ENCODE measurements around the gene FOXO6.

The FOXO6 gene

DNA sequence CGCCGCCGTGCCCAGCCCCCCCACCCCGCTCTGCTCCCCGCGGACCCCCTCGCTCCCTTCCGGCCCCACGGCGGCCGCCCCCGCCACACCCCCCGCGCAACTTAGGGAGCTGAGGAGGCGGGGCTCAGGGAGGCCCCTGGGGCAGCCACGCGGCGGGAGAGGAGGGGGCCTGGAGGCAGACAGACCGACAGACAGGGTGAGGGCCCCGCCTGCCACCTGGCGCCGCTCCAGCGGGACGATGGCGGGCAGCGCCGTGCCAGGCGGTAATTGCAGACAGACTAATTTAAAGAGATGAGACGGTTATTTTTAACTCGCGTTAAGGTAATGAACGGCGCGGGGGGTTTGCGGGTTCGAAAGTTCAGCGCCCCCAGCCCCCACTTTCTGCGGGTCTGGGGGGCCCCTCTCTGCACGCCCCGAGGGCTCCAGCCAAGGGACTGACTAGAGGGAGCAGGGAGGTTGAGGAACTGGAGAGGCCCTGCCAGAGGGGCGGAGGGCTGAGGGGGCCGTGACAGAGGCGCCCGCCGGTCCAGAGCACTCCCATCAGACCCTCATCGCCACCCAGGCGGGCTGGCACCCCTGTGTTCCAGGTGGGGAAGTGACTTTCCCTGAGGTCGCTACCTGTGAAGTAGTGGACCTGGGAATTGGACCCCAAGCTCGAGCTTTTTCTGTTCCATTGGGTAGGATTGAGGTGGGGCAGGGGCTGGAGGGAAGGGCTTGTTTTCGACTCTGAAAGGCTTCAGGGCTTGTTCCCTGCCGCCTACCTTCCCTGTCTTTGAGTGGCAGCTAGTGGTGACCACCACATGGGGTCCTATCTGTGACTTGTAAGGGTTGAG, 5.4 kb downstream of the FOXO6 start:
- no peak for DNase-seq (ENCODE audit: extremely low spot score)
- POLR2A ChIA-PET, result no interaction called here
- CTCF ChIA-PET, result interaction anchor here (0.6 kb wide), 2 partner anchors 62 to 65 kb away, joined by 3 to 4 read pairs; no protein-coding TSS in a partner anchor
- TF ChIP-seq FOXA1 (IDR thresholded peaks at IDR 0.05) (no peak), FOXK2 (IDR thresholded peaks at IDR 0.05) (no peak), ELF4 (IDR thresholded peaks at IDR 0.05) (no peak), LEF1 (IDR thresholded peaks at IDR 0.05; ENCODE audit: borderline replicate concordance) (no peak), ARNT (IDR thresholded peaks at IDR 0.05) (no peak), BHLHE40 (IDR thresholded peaks at IDR 0.05; ENCODE audit: borderline replicate concordance) (no peak), HDGF (IDR thresholded peaks at IDR 0.05; ENCODE audit: borderline replicate concordance) (no peak), NFRKB (IDR thresholded peaks at IDR 0.05) (no peak), ZNF384 (IDR thresholded peaks at IDR 0.05) (no peak), SP1 (IDR thresholded peaks at IDR 0.05) (no peak)

DNA sequence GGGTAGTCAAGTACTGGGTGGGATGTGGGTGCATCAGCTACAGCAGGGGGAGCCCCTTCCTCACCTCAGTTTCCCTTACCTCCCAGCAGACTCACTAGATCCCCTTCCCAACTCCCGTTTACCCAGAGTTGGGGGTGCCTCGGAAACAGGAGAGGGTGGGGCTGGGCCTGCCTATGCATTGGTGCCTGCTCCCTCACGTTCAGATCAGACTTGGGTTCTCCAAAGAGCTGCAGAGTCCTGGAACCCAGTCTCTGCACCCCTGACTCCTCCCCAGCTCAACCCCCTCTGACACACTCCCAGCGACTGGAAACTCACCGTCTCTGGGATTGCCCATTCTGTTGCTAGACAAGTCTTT, 6.0 kb downstream of the FOXO6 start:
- TF ChIP-seq ELF4 (IDR thresholded peaks at IDR 0.05) (no peak), FOXM1 (IDR thresholded peaks at IDR 0.05; ENCODE audit: borderline replicate concordance) (no peak), HDGF (IDR thresholded peaks at IDR 0.05; ENCODE audit: borderline replicate concordance) (no peak), ARNT (IDR thresholded peaks at IDR 0.05) (no peak), FOXK2 (IDR thresholded peaks at IDR 0.05) (no peak), ZNF384 (IDR thresholded peaks at IDR 0.05) (no peak), NFRKB (IDR thresholded peaks at IDR 0.05) (no peak), CTBP1 (IDR thresholded peaks at IDR 0.05; ENCODE audit: borderline replicate concordance) (no peak), FOXA1 (IDR thresholded peaks at IDR 0.05) (no peak), TARDBP (IDR thresholded peaks at IDR 0.05) (no peak), L3MBTL2 (conservative IDR thresholded peaks at IDR 0.05) (no peak), SUZ12 (IDR thresholded peaks at IDR 0.05) (no peak), BHLHE40 (IDR thresholded peaks at IDR 0.05; ENCODE audit: borderline replicate concordance) (no peak)
- TF ChIP-seq, protein P1, sequence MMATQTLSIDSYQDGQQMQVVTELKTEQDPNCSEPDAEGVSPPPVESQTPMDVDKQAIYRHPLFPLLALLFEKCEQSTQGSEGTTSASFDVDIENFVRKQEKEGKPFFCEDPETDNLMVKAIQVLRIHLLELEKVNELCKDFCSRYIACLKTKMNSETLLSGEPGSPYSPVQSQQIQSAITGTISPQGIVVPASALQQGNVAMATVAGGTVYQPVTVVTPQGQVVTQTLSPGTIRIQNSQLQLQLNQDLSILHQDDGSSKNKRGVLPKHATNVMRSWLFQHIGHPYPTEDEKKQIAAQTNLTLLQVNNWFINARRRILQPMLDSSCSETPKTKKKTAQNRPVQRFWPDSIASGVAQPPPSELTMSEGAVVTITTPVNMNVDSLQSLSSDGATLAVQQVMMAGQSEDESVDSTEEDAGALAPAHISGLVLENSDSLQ (IDR thresholded peaks at IDR 0.05), result no peak
- ChIA-PET CTCF (interaction anchor here (0.6 kb wide), 2 partner anchors 61 to 65 kb away, joined by 3 to 4 read pairs; no protein-coding TSS in a partner anchor), POLR2A (no interaction called here)
- no peak for DNase-seq (ENCODE audit: extremely low spot score)

DNA sequence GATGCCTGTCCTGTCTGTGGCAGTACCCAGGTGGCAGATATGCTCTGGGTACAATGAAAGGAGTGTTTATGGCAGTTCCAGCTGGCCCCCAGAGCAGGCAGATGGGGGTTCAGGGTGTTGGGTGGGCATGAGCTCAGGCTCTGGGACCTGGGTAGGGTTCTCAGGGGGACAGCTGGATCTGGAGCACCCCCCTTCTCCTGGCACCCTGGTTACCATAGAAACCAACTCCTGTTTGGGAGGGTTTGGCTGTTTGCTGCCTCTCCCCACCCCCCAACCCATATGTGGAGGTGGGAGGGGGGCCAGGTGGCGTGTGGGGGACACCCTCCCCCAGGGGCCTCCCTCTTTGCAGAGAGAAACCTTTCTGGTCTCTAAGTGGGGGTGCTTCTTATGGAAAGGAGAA, 7.1 kb downstream of the FOXO6 start:
- CTCF ChIA-PET, result no interaction called here
- POLR2A ChIA-PET, result no interaction called here

DNA sequence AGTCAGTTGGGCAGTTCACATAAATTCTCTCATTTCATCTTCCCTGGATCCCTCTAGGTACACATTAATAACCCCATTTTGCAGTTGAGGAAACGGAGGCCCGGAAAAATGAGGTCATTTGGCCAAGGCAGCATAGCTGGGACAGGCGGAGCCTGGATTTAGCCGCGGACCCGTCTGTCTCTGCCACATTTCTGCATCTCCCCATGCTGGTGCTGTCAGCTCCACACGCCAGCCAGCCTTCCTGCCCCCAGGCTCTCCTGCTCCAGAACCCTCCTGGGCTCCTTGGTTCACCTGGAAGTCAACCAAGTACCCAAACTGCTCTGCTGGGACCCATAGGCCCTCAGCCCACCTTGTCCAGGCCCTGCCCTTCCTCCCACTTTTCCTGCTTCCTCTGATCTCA, 7.6 kb downstream of the FOXO6 start:
- no peak for TF ChIP-seq ARNT (IDR thresholded peaks at IDR 0.05)
- TF ChIP-seq CTBP1 (IDR thresholded peaks at IDR 0.05; ENCODE audit: borderline replicate concordance), result no peak
- no peak for TF ChIP-seq SUZ12 (IDR thresholded peaks at IDR 0.05)
- no peak for TF ChIP-seq TARDBP (IDR thresholded peaks at IDR 0.05)
- TF ChIP-seq FOXM1 (IDR thresholded peaks at IDR 0.05; ENCODE audit: borderline replicate concordance), result no peak
- TF ChIP-seq L3MBTL2 (conservative IDR thresholded peaks at IDR 0.05), result no peak
- no peak for TF ChIP-seq ZNF384 (IDR thresholded peaks at IDR 0.05)
- TF ChIP-seq, protein P1 (IDR thresholded peaks at IDR 0.05), result no peak
- TF ChIP-seq SP1 (IDR thresholded peaks at IDR 0.05), result no peak
- no peak for TF ChIP-seq NFRKB (IDR thresholded peaks at IDR 0.05)
- no peak for TF ChIP-seq FOXK2 (IDR thresholded peaks at IDR 0.05)
- TF ChIP-seq FOXA1 (IDR thresholded peaks at IDR 0.05), result no peak
- TF ChIP-seq LEF1 (IDR thresholded peaks at IDR 0.05; ENCODE audit: borderline replicate concordance), result no peak
- no peak for TF ChIP-seq BHLHE40 (IDR thresholded peaks at IDR 0.05; ENCODE audit: borderline replicate concordance)
- TF ChIP-seq ELF4 (IDR thresholded peaks at IDR 0.05), result no peak
- no peak for TF ChIP-seq HDGF (IDR thresholded peaks at IDR 0.05; ENCODE audit: borderline replicate concordance)
- ChIA-PET CTCF (no interaction called here), POLR2A (no interaction called here)
- no peak for DNase-seq (ENCODE audit: extremely low spot score)

More for the DNA sequence above, 7.1 kb downstream of the FOXO6 start:
- DNase-seq (ENCODE audit: extremely low spot score), result no peak
- TF ChIP-seq ZNF384 (IDR thresholded peaks at IDR 0.05) (no peak), FOXA1 (IDR thresholded peaks at IDR 0.05) (no peak), ELF4 (IDR thresholded peaks at IDR 0.05) (no peak), NFRKB (IDR thresholded peaks at IDR 0.05) (no peak), ARNT (IDR thresholded peaks at IDR 0.05) (no peak), HDGF (IDR thresholded peaks at IDR 0.05; ENCODE audit: borderline replicate concordance) (no peak), TARDBP (IDR thresholded peaks at IDR 0.05) (no peak), L3MBTL2 (conservative IDR thresholded peaks at IDR 0.05) (no peak), SUZ12 (IDR thresholded peaks at IDR 0.05) (no peak), SP1 (IDR thresholded peaks at IDR 0.05) (no peak), FOXM1 (IDR thresholded peaks at IDR 0.05; ENCODE audit: borderline replicate concordance) (no peak), LEF1 (IDR thresholded peaks at IDR 0.05; ENCODE audit: borderline replicate concordance) (no peak), BHLHE40 (IDR thresholded peaks at IDR 0.05; ENCODE audit: borderline replicate concordance) (no peak), FOXK2 (IDR thresholded peaks at IDR 0.05) (no peak), CTBP1 (IDR thresholded peaks at IDR 0.05; ENCODE audit: borderline replicate concordance) (no peak)
- TF ChIP-seq, protein P1 (IDR thresholded peaks at IDR 0.05), result no peak

DNA sequence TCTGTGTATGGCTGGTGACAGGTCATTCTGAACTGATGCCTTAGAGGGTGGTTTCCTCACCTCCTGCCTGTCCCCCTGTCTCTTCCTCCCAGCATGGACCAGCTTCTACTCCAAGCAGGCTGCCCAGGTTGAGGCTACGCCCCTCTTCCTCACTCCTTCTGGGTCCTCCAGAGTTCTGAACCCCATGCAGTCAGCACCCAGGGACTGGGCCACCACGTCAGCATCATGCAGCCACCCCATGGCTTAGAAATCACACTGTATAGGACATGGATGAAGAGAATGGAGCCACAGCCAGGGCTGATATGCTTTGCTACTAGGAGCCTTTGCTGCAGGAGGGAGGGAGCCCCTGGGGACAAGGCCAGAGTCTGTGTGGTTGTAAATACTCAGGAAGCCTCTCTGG, 8.3 kb downstream of the FOXO6 start:
- TF ChIP-seq ZNF384 (IDR thresholded peaks at IDR 0.05) (no peak), FOXK2 (IDR thresholded peaks at IDR 0.05) (no peak), FOXA1 (IDR thresholded peaks at IDR 0.05) (no peak), FOXM1 (IDR thresholded peaks at IDR 0.05; ENCODE audit: borderline replicate concordance) (no peak), ARNT (IDR thresholded peaks at IDR 0.05) (no peak), SP1 (IDR thresholded peaks at IDR 0.05) (no peak), ELF4 (IDR thresholded peaks at IDR 0.05) (no peak), NFRKB (IDR thresholded peaks at IDR 0.05) (no peak), SUZ12 (IDR thresholded peaks at IDR 0.05) (no peak), TARDBP (IDR thresholded peaks at IDR 0.05) (no peak), HDGF (IDR thresholded peaks at IDR 0.05; ENCODE audit: borderline replicate concordance) (no peak), BHLHE40 (IDR thresholded peaks at IDR 0.05; ENCODE audit: borderline replicate concordance) (no peak)
- TF ChIP-seq, protein P1 (IDR thresholded peaks at IDR 0.05), result no peak
- ChIA-PET POLR2A (no interaction called here), CTCF (no interaction called here)
- DNase-seq (ENCODE audit: extremely low spot score), result no peak

Data from HEK293T (cell line).